Activated CD8-positive, alpha-beta memory T cell treated with anti-CD3 and anti-CD28 coated beads for 24 hours (primary cell): ENCODE results near the gene UQCC2.

Source experiments
- DNase-seq: peaks from one replicate; pipeline ENCODE4 v3.0.0-alpha.2; 2020

UQCC2 gene

GRCh38 chr6:33671744-33672072 is 39.8 kb downstream of the UQCC2 start:
- no peak for DNase-seq

- no peak for DNase-seq
Measured at GRCh38 chr6:33670971-33671743, 40.3 kb downstream of the UQCC2 start.

- no peak for DNase-seq
Measured at GRCh38 chr6:33670086-33670660, 41.3 kb downstream of the UQCC2 start.

GRCh38 chr6:33668914-33669313 is 42.6 kb downstream of the UQCC2 start:
- no peak for DNase-seq

- no peak for DNase-seq
Measured at GRCh38 chr6:33668328-33668727, 43.2 kb downstream of the UQCC2 start.

GRCh38 chr6:33667776-33668175 is 43.7 kb downstream of the UQCC2 start:
- no peak for DNase-seq

GRCh38 chr6:33667072-33667471 is 44.4 kb downstream of the UQCC2 start:
- DNase-seq: no peak

- DNase-seq: no peak
Measured at GRCh38 chr6:33665957-33666356, 45.5 kb downstream of the UQCC2 start.

GRCh38 chr6:33664506-33665057 is 46.9 kb downstream of the UQCC2 start:
- DNase-seq: no peak

- no peak for DNase-seq
Measured at GRCh38 chr6:33663727-33664449, 47.6 kb downstream of the UQCC2 start.

GRCh38 chr6:33663028-33663427 is 48.5 kb downstream of the UQCC2 start:
- DNase-seq: no peak

- DNase-seq: no peak
Measured at GRCh38 chr6:33662318-33662717, 49.2 kb downstream of the UQCC2 start.

GRCh38 chr6:33661106-33661838 is 50.2 kb downstream of the UQCC2 start:
- DNase-seq: no peak

GRCh38 chr6:33659986-33660385 is 51.5 kb downstream of the UQCC2 start:
- no peak for DNase-seq

- DNase-seq: no peak
Measured at GRCh38 chr6:33658982-33659689, 52.4 kb downstream of the UQCC2 start.

- DNase-seq: no peak
Measured at GRCh38 chr6:33656844-33657243, 54.7 kb downstream of the UQCC2 start.

GRCh38 chr6:33654831-33655554 is 56.5 kb downstream of the UQCC2 start:
- DNase-seq: no peak

GRCh38 chr6:33652002-33652401 is 59.5 kb downstream of the UQCC2 start:
- DNase-seq: no peak

GRCh38 chr6:33651403-33651802 is 60.1 kb downstream of the UQCC2 start:
- DNase-seq: no peak
